Measurements from ENCODE around the gene XYLT1.

XYLT1 gene

GRCh38 chr16:17396762-17397498 is 73.8 kb downstream of the XYLT1 start (continued):
- TF ChIP-seq ZNF311 (tag by site-specific recombination; IDR thresholded peaks at IDR 0.05; ENCODE audit: borderline replicate concordance) (no peak), GLIS1 (tag by site-specific recombination; IDR thresholded peaks at IDR 0.05) (no peak), ZNF362 (tag by site-specific recombination; IDR thresholded peaks at IDR 0.05) (no peak), ZNF404 (tag by site-specific recombination; IDR thresholded peaks at IDR 0.05) (no peak), ZNF473 (tag by site-specific recombination; IDR thresholded peaks at IDR 0.05) (no peak), ZBTB11 (tag by site-specific recombination; conservative IDR thresholded peaks at IDR 0.05; ENCODE audit: low read depth) (no peak), REPIN1 (tag by site-specific recombination; IDR thresholded peaks at IDR 0.05; ENCODE audit: low read depth) (no peak), ZNF184 (tag by site-specific recombination; IDR thresholded peaks at IDR 0.05) (no peak), ZBTB6 (tag by site-specific recombination; IDR thresholded peaks at IDR 0.05) (no peak)

- ChIA-PET POLR2A (no interaction called here), CTCF (no interaction called here)
- Histone ChIP-seq H3K9me3 (ENCODE audit: control insufficient read depth, insufficient read depth, low read depth, low read length) (no peaks in the 10 kb centered on the region), H3K4me3 (ENCODE audit: low read depth, low read length) (no peak overlapping the region), H3K27ac (ENCODE audit: extremely low read depth, low read depth, low read length) (no peak overlapping the region), H3K36me3 (ENCODE audit: control insufficient read depth in 2 of 2, insufficient read depth in 1 of 2, low read length in 2 of 2) (no peaks in the 10 kb centered on the region), H3K4me1 (ENCODE audit: control insufficient read depth, insufficient read depth, low read length) (peaks cover 10% of the 10 kb centered on the region)
- TF ChIP-seq ZNF433 (tag by site-specific recombination; IDR thresholded peaks at IDR 0.05; ENCODE audit: low read depth) (no peak), ZNF843 (tag by site-specific recombination; IDR thresholded peaks at IDR 0.05) (no peak), ZNF169 (tag by site-specific recombination; IDR thresholded peaks at IDR 0.05) (no peak), ZNF174 (tag by site-specific recombination; IDR thresholded peaks at IDR 0.05) (no peak), ZNF558 (tag by site-specific recombination; IDR thresholded peaks at IDR 0.05) (no peak), BCL11A (tag by site-specific recombination; IDR thresholded peaks at IDR 0.05; ENCODE audit: low read depth) (no peak), ZNF132 (tag by site-specific recombination; IDR thresholded peaks at IDR 0.05; ENCODE audit: borderline replicate concordance) (no peak), ZNF292 (tag by site-specific recombination; IDR thresholded peaks at IDR 0.05; ENCODE audit: borderline replicate concordance, low read depth) (no peak), PBX3 (CRISPR knock-in tag; IDR thresholded peaks at IDR 0.05) (no peak), ZBTB6 (tag by site-specific recombination; IDR thresholded peaks at IDR 0.05) (no peak), ZNF398 (tag by site-specific recombination; IDR thresholded peaks at IDR 0.05) (no peak), TSHZ1 (tag by site-specific recombination; IDR thresholded peaks at IDR 0.05; ENCODE audit: borderline replicate concordance) (no peak), ZNF624 (tag by site-specific recombination; IDR thresholded peaks at IDR 0.05) (no peak)
These were observed 74.8 kb downstream of the XYLT1 start for GRCh38 chr16:17395849-17396480.

Measured in HEK293 (cell line).